Fibroblast of lung (primary cell): ENCODE results near the gene N4BP2L2.

Source experiments
- CTCF ChIP-seq, 2 donors: IDR thresholded peaks in 1 of 2; conservative IDR thresholded peaks in 1 of 2; 1 replicate in 1 of 2; 2 replicates in 1 of 2; pipeline ENCODE4 v1.5.1; 2011 to 2012; ENCODE audit warnings: low read length in 2 of 2, control low read depth in 1 of 2, inconsistent platforms in 1 of 2, low read depth in 1 of 2, mild to moderate bottlenecking in 1 of 2
- EZH2 ChIP-seq: IDR thresholded peaks from 2 replicates; pipeline ENCODE4 v1.5.1; 2012; ENCODE audit warnings: low read length, control low read depth, mild to moderate bottlenecking; ENCODE audit errors: missing control alignments

- no peak for TF ChIP-seq CTCF (conservative IDR thresholded peaks at IDR 0.05 in 1 of 2, IDR thresholded peaks at IDR 0.05 in 1 of 2; ENCODE audit: low read depth in 1 of 2, low read length in 2 of 2)
- no peak for TF ChIP-seq EZH2
Observed at GRCh38 chr13:32504876-32505275, 33.7 kb downstream of the N4BP2L2 start.
